Fibroblast of villous mesenchyme (primary cell): ENCODE data around the gene PM20D1. TPM values are rescaled to one million over a fixed set of nuclear protein-coding genes. Genes with fewer than 3 reads are reported as not detected.
A peak's percentile ranks its signal among the peaks of the same experiment; 100 is the strongest.

Experiments
- DNase-seq: peaks from one replicate; pipeline ENCODE4 v3.0.0-alpha.2; 2010; ENCODE audit warnings: low read depth
- H3K4me3 ChIP-seq: 2 replicates; pipeline ENCODE4 v1.5.1; 2011; ENCODE audit warnings: low read depth, mild to moderate bottlenecking, low read length
- total RNA-seq: library from RNA; depleted of rRNA; stranded (reverse); fragments of >200 nt; gene quantifications from 2 replicates; pipeline ENCODE4 v1.2.3, GENCODE V29; 2012
- TF ChIP-seq, protein P1 (sequence below): IDR thresholded peaks from 2 replicates; pipeline ENCODE4 v1.5.1; 2012; ENCODE audit warnings: low read depth, mild to moderate bottlenecking, low read length; ENCODE audit not compliant: insufficient read depth

PM20D1 gene
- total RNA-seq, 1 donor = not detected

DNA sequence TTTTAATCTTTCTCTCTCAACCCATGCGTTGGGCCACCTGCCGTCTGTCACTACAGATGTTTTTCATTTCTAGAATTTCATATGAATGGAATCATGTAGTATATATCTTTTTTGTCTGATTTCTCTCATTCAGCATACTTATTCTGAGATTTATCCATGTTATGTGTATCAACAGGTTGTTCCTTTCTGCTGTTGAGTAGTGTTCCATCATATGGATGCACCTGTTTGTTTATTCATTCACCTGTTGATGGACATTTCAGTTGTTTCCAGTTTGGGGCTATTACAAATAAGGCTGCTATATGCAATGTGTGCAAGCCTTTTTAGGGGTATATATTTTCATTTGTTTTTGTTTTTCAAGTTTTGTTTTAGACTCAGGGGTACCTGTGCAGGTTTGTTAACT lies 27.5 kb downstream of the PM20D1 start:
- TF ChIP-seq, protein P1, sequence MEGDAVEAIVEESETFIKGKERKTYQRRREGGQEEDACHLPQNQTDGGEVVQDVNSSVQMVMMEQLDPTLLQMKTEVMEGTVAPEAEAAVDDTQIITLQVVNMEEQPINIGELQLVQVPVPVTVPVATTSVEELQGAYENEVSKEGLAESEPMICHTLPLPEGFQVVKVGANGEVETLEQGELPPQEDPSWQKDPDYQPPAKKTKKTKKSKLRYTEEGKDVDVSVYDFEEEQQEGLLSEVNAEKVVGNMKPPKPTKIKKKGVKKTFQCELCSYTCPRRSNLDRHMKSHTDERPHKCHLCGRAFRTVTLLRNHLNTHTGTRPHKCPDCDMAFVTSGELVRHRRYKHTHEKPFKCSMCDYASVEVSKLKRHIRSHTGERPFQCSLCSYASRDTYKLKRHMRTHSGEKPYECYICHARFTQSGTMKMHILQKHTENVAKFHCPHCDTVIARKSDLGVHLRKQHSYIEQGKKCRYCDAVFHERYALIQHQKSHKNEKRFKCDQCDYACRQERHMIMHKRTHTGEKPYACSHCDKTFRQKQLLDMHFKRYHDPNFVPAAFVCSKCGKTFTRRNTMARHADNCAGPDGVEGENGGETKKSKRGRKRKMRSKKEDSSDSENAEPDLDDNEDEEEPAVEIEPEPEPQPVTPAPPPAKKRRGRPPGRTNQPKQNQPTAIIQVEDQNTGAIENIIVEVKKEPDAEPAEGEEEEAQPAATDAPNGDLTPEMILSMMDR = no peak
- DNase-seq = no peak
- H3K4me3 ChIP-seq = no peak overlapping the region

DNA sequence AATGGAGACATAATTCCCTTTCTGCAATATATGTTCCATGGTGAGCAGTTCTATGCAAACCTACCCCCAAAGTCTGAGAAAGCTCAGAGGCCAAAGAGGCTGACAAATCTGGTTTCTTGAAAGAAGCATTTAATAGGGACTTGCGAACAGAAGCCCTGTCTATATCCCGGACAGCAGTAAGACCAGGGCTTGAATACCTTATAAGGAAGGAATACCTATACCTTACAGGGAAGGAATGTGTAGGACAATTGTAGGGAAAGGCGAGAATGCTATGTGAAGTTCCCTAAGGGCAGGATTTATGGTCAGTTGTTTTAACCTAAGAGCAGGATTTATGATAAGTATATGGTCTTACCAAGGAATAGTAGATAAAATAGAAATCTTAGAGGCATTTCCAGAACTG lies 31.9 kb downstream of the PM20D1 start:
- H3K4me3 ChIP-seq = no peak overlapping the region
- DNase-seq = no peak
- TF ChIP-seq, protein P1 = no peak

DNA sequence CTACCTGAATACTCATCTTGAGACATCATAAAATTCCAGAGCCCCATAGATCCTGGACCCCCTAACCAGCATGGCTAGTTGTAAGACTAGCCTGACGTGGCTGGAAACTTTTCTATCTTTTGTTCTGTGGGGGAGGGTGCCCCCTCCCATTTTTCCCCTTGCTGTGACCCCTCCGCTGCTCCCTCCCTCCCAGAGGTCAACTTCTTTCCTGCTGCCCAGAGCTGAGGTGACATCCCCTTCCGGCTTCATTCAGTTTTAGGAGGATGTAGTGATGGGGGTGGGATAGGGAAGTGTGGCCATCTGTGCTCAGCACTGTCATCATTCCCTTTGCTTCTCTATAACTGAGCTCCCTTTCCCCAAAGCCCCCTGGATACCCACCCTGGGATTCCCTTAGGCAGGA lies 32.6 kb downstream of the PM20D1 start:
- DNase-seq = no peak
- TF ChIP-seq, protein P1 = no peak
- H3K4me3 ChIP-seq = no peak overlapping the region

DNA sequence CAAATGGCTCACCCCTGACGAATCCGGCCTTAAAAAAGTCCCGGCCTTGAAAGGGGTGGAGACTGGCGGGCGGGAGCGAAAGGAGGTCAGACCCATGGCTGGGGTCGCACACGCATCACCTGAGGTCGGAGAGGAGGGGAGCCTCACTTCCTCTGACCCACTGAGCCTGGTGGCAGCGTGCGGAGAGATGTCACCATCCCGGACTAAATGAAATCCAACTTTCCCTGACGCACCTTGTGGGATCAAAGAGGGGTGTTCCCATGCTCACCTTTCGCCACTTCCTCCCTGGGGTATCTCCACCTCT lies 36.2 kb downstream of the PM20D1 start:
- no peak for DNase-seq
- TF ChIP-seq, protein P1 = no peak
- H3K4me3 ChIP-seq = peak overlapping the region; percentile 81

DNA sequence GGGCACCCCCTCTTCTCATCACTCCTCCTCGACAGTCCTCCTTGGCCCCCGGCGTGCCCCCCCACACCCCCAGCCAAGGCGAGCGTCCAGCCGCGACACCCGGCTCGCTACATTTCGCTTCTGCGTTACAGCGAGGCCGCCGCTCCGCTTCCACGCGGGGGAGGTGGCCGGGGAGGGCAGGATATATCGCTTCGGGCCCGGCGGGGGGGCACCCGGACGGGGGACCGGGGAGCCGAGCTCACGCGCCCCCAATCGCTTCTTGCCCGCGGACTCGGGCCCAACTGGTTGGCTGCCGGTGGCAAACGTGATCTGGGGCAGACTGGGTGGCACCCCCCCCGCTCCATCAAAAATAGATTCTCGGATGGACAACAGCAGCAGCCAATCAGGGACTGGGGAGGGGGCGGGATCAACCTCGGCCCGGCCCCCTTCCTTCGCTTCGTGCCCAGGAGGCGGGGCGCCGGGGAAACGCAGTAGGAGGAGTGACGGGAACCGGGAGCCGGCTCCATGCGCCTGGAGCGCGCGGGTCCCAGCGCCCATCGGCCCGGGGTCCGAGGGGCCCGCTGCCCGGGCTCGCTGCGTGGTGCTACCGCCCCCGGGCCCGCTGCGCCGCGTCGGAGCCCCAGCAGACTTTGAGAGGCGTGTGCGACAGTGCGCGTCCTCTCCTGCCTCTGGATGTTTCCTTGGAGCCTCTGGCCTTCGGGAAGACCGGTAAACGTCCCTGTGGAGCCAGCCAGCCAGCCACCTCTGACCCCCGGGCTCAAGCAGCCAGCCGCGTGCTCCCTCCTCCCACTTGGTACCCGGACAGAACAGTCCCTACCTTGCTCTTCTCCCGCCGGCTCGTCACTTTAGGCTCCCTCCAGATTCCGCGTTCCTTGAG lies 36.8 kb downstream of the PM20D1 start, which contains the start of gene SLC41A1:
TSS of gene SLC41A1 (minus strand) at position 321 of the 877 bp plus-strand sequence. CDS start 2,757 bp downstream, outside the sequence.
- TF ChIP-seq, protein P1 = no peak
- peak within 1 kb of the TSS; percentile 81 for H3K4me3 ChIP-seq
- DNase-seq = peak; percentile 92

DNA sequence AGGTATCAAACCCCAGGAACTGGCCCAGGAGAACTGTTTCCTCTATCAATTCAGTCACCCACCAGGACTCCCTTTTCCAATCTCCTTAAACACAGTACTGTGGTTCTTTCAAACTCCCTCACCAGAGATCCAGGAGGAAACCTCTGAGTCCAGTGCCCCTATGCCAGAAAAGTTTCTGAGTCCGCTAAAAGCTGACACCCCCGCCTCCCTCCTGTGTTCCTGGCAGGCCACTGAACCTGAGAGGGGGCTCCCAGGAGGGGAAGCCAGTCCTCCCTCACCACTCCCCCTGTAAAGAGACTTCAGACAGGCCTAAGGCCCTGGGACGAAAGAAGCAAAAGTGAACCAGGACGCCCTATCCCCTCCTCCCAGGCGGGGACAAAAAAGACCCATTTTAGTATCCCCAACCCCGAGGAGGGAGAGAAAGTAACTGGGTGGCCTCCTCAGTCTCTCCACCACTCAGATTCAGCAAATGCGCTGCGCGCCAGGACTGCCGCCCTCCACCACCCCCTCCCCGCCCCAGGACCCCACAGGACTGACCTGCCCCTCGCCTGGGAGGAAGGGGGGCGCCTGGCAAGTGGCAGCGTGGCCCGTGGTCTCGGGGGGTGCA lies 37.6 kb downstream of the PM20D1 start:
- peak; percentile 23 for DNase-seq
- TF ChIP-seq, protein P1 = no peak
- H3K4me3 ChIP-seq = peak overlapping the region; percentile 81
